ENCODE results near the gene CD163.

- no peak for TF ChIP-seq CTCF (conservative IDR thresholded peaks at IDR 0.05)
- TF ChIP-seq EZH2 (IDR thresholded peaks at IDR 0.05; ENCODE audit: low read depth), result no peak
These were observed 10.8 kb upstream of the CD163 start for GRCh38 chr12:7514416-7514815.

All from PC-9 (cell line).